IPS-20b (cell line): ENCODE results near the gene UVRAG.
"Not testable (repeated sequence)": the region's sequence is repeated elsewhere in the genome, so short reads cannot be mapped to it uniquely, and the experiment has no call there.

Source experiments
- H3K27ac ChIP-seq: one replicate; pipeline ENCODE4 v1.5.1; 2013; ENCODE audit warnings: low read length
- H3K27me3 ChIP-seq: 2 replicates; pipeline ENCODE4 v1.6.1; 2013; ENCODE audit warnings: mild to moderate bottlenecking, low read length, inconsistent platforms; ENCODE audit not compliant: insufficient read depth
- H3K36me3 ChIP-seq: 2 replicates; pipeline ENCODE4 v1.6.1; 2013; ENCODE audit warnings: low read depth, mild to moderate bottlenecking, inconsistent platforms, low read length, moderate library complexity; ENCODE audit not compliant: insufficient read depth
- H3K4me1 ChIP-seq: 2 replicates; pipeline ENCODE4 v1.6.1; 2013; ENCODE audit warnings: mild to moderate bottlenecking, control low read depth, inconsistent platforms, low read length, moderate library complexity; ENCODE audit not compliant: insufficient read depth
- H3K4me3 ChIP-seq: 2 replicates; pipeline ENCODE4 v1.5.1; 2013; ENCODE audit warnings: mild to moderate bottlenecking, low read length, inconsistent platforms
- H3K9ac ChIP-seq: 2 replicates; pipeline ENCODE4 v1.6.1; 2013; ENCODE audit warnings: low read depth, mild to moderate bottlenecking, inconsistent platforms, low read length, moderate library complexity
- H3K9me3 ChIP-seq: 2 replicates; pipeline ENCODE4 v1.6.1; 2013; ENCODE audit warnings: mild to moderate bottlenecking, low read depth, low read length, inconsistent platforms; ENCODE audit not compliant: insufficient read depth

Gene UVRAG

GRCh38 chr11:76047766-76048165 lies 232.8 kb downstream of the UVRAG start:
- H3K9me3 ChIP-seq = peaks cover 23% of the 10 kb centered on the region
- H3K4me3 ChIP-seq = no peak overlapping the region
- peaks cover 5% of the 10 kb centered on the region; the same call in 1 of the 2 replicates for H3K4me1 ChIP-seq
- no peak overlapping the region for H3K27ac ChIP-seq
- H3K9ac ChIP-seq = no peak overlapping the region
- H3K27me3 ChIP-seq = no peaks in the 10 kb centered on the region
- H3K36me3 ChIP-seq = no peaks in the 10 kb centered on the region; the same call in 1 of the 2 replicates

DNA sequence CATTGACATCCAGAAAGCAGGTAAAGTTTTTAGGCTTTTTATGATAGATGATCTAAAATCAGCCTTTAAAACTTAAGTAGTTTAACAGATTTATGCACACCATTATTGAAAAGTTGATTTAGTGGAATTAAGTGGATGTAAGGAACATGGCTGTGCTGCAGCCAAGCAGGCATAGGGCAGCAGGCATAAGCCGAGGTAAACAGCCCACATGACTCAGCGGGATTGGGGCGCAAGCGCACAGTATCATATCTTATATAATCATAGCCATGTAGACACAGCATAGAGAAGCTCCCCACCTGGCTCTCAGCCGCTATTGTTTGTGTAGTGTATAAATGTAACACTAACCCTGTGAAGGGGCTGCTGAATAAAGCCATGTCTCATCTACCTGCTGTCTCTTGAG lies 233.8 kb downstream of the UVRAG start:
- Histone ChIP-seq H3K4me3 (no peak overlapping the region), H3K36me3 (no peaks in the 10 kb centered on the region; the same call in 1 of the 2 replicates), H3K9me3 (peaks cover 23% of the 10 kb centered on the region)

DNA sequence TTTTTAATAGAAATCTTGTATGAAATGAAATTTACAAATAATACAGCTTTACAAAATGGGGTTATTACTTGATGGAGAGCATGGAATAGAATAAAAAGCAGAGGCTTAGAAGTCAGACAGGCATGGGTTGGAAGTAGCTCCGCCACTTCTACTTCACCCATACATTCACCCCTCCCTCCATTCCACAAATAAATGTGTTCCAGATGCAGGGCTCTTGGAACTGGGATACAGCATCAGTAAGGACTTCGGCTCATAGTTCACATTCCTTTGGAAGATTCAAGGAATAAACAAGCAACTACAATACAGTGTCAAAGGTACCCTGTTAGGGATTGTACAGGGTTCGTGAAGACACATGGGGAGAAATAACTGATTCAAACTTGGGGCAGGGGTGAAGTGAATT lies 234.5 kb downstream of the UVRAG start:
- Histone ChIP-seq H3K27ac (no peak overlapping the region), H3K9ac (no peak overlapping the region), H3K9me3 (peaks cover 23% of the 10 kb centered on the region), H3K4me3 (no peak overlapping the region), H3K27me3 (no peaks in the 10 kb centered on the region), H3K36me3 (no peaks in the 10 kb centered on the region; the same call in 1 of the 2 replicates), H3K4me1 (no peaks in the 10 kb centered on the region)

More for the DNA sequence above, 233.8 kb downstream of the UVRAG start:
- Histone ChIP-seq H3K4me1 (peaks cover 3% of the 10 kb centered on the region; the same call in 1 of the 2 replicates), H3K27me3 (no peaks in the 10 kb centered on the region), H3K27ac (no peak overlapping the region), H3K9ac (no peak overlapping the region)

DNA sequence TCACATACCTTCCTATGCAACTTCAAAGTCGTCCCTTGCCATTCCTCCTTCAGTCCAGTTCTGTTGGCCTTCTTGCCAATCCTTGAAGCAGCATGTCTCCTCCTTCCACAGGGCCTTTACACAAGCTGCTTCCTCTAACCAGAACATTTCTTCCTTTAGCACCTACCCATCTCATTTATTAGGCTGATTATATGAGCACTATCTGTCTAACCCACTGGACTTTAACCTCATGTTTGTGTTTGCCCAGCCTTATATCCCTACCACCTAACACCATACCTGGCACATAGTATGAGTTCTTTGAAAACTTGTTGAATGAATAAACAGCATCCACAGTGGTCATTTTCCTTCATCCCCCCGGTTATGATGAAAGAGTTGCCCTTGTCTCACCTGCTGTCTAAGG lies 236.9 kb downstream of the UVRAG start:
- Histone ChIP-seq H3K9ac (no peak overlapping the region), H3K4me3 (no peak overlapping the region), H3K27ac (no peak overlapping the region), H3K27me3 (no peaks in the 10 kb centered on the region), H3K4me1 (no peaks in the 10 kb centered on the region), H3K36me3 (no peaks in the 10 kb centered on the region; the same call in 1 of the 2 replicates), H3K9me3 (peaks cover 23% of the 10 kb centered on the region)

DNA sequence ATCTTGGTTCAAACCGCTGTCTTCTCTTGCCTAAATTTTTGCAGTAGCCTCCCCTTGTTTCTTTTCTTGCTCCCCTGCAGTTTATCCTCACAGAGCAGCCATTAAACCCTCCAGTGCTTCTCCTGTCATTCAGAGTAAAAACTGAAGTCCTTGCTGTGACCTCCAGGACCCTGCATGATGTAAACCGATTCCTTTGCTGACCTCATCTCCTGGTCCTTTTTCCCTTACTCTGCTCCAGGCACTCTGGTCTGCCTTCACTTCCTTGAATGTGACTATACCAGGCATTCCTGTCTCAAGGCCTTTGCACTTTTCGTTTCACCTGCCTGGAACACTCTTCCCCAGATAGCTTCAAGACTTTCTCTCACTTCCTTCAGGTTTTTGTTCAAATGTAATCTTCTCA lies 239.3 kb downstream of the UVRAG start:
- H3K36me3 ChIP-seq = no peaks in the 10 kb centered on the region
- no peak overlapping the region for H3K27ac ChIP-seq
- no peaks in the 10 kb centered on the region for H3K27me3 ChIP-seq
- peaks cover 5% of the 10 kb centered on the region; the same call in 1 of the 2 replicates for H3K4me1 ChIP-seq
- H3K4me3 ChIP-seq = no peak overlapping the region
- peaks cover 5% of the 10 kb centered on the region; the same call in 1 of the 2 replicates for H3K9me3 ChIP-seq
- no peak overlapping the region for H3K9ac ChIP-seq

DNA sequence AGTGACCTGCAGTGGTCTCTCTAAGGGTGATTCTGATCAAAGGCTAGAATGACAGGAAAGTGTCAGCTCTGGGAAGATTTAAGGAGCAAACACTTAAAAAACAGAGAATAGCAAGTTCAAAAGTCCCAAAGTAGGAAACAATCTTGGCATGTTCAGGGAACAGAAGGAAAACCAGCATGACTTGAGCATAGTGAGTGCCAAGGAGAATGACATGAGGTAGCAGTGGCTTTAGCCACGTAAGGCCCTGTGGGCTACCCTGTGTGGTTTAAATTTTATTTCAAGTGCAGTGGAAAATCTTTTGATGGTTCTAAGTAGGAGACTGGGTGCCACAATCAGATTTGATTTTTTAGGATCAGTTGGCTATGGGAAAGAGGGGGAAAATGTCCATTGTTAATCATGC lies 241.9 kb downstream of the UVRAG start:
- Histone ChIP-seq H3K36me3 (no peaks in the 10 kb centered on the region), H3K9me3 (no peaks in the 10 kb centered on the region), H3K4me3 (no peak overlapping the region), H3K27ac (no peak overlapping the region), H3K4me1 (peaks cover 5% of the 10 kb centered on the region; the same call in 1 of the 2 replicates), H3K9ac (no peak overlapping the region), H3K27me3 (no peaks in the 10 kb centered on the region)

DNA sequence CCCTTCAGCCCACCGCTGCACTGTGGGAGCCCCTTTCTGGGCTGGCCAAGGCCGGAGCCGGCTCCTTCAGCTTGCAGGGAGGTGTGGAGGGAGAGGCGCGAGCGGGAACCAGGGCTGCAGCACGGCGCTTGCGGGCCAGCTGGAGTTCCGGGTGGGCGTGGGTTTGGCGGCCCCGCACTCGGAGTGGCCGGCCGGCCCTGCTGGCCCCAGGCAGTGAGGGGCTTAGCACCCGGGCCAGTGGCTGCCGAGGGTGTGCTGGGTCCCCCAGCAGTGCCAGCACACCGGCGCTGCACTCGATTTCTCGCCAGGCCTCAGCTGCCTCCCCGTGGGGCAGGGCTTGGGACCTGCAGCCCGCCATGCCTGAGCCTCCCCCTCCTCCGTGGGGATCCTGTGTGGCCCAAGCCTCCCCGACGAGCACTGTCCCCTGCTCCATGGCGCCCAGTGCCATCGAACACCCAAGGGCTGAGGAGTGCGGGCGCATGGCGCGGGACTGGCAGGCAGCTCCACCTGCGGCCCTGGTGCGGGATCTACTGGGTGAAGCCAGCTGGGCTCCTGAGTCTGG lies 245.5 kb downstream of the UVRAG start:
- H3K4me1 ChIP-seq = peaks cover 28% of the 10 kb centered on the region
- H3K27me3 ChIP-seq, H3K9me3 ChIP-seq, H3K4me3 ChIP-seq, H3K36me3 ChIP-seq, H3K27ac ChIP-seq, H3K9ac ChIP-seq: not testable (repeated sequence)

DNA sequence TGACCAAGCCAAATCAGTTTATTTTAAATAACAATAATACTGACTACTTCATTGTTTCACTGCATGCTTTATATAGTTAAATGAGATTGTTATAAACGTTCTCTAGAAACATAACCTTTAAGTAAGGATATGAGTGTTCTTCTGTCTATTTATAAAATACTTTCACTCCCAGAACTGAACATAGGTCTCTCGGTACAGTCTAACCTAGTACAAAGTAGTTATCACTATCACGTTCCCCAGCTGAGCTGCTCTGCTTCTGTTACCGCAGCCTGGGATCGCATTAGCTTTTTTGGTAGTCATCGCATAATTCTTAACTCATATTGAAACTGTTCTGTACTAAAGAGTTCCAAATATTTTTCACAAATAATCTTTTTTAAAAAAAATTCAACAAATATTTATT lies 247.7 kb downstream of the UVRAG start:
- no peak overlapping the region for H3K9ac ChIP-seq
- no peak overlapping the region for H3K27ac ChIP-seq
- H3K9me3 ChIP-seq = no peaks in the 10 kb centered on the region
- no peaks in the 10 kb centered on the region for H3K27me3 ChIP-seq
- no peak overlapping the region for H3K4me3 ChIP-seq
- peaks cover 25% of the 10 kb centered on the region for H3K4me1 ChIP-seq
- H3K36me3 ChIP-seq = peaks cover 3% of the 10 kb centered on the region; the same call in 1 of the 2 replicates

DNA sequence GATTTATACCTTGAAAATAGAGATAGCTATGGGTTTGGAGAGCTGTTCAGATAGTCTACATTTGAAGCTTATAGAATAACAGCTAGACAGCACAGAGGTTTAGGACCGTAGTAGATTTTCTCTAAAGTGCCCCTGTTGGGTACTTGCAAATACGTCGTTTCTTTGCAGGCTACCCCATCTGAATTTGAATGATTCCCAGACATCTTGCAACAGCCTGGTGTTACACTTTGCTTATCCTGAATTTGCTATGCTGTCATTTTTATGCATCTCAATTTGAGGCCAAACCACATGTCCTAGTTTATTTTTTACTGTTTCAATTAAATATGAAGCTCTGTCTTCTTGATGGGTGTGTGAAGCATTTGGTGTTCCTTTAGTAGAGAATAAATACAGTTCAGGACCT lies 249.2 kb downstream of the UVRAG start:
- H3K4me3 ChIP-seq = no peak overlapping the region
- peaks cover 23% of the 10 kb centered on the region for H3K4me1 ChIP-seq

DNA sequence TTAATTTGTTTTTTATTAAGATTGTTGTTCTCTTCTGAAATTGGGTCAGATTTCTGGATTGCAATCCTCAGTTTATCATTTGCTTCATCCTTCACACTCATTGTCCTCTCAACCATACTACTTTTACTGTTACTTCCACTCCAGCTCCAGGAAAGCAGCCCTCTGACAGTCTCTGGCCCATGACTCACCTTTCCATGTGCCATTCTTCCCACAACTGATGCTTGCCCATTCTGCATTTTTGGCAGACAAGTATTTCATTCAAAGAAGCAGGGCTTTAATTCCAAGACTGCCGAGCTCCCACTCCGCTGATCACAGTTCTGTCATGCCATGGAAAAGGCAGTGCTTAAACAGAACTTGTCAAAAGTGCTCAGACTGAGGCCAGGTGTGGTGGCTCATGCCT lies 252.1 kb downstream of the UVRAG start:
- no peaks in the 10 kb centered on the region for H3K9me3 ChIP-seq
- H3K4me1 ChIP-seq = peaks cover 23% of the 10 kb centered on the region
- no peak overlapping the region for H3K9ac ChIP-seq
- no peak overlapping the region for H3K27ac ChIP-seq
- H3K27me3 ChIP-seq = no peaks in the 10 kb centered on the region
- H3K4me3 ChIP-seq = no peak overlapping the region
- peaks cover 8% of the 10 kb centered on the region for H3K36me3 ChIP-seq

More for the DNA sequence above, 249.2 kb downstream of the UVRAG start:
- H3K36me3 ChIP-seq = peaks cover 8% of the 10 kb centered on the region
- H3K27me3 ChIP-seq = no peaks in the 10 kb centered on the region
- H3K9me3 ChIP-seq = no peaks in the 10 kb centered on the region
- no peak overlapping the region for H3K27ac ChIP-seq
- H3K9ac ChIP-seq = no peak overlapping the region

GRCh38 chr11:76069001-76069400 lies 254.0 kb downstream of the UVRAG start:
- Histone ChIP-seq H3K9me3 (no peaks in the 10 kb centered on the region), H3K4me3 (no peak overlapping the region), H3K27ac (no peak overlapping the region), H3K9ac (no peak overlapping the region), H3K4me1 (peaks cover 10% of the 10 kb centered on the region), H3K27me3 (no peaks in the 10 kb centered on the region), H3K36me3 (peaks cover 8% of the 10 kb centered on the region)

DNA sequence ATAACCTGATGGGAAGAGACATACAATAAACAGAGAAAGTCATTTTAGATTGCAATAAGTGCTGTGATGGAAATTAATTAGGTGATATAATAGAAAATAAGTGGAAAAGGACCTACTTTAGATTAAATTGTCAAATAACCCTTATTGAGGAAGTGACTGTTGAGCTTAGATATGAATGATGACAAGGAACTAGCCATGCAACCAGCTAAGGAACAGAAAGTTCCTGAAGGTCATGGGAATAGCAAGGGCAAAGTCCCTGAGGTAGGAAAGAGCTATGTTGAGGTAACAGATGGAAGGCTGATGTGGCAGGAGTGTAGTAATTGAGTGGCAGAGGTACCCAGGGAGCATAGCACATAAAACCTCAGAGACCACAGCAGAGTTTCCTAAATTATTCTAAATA lies 256.1 kb downstream of the UVRAG start:
- Histone ChIP-seq H3K27ac (no peak overlapping the region), H3K36me3 (peaks cover 8% of the 10 kb centered on the region), H3K27me3 (no peaks in the 10 kb centered on the region)

More for the DNA sequence above, 256.1 kb downstream of the UVRAG start:
- Histone ChIP-seq H3K9ac (no peak overlapping the region), H3K9me3 (no peaks in the 10 kb centered on the region), H3K4me1 (no peaks in the 10 kb centered on the region), H3K4me3 (no peak overlapping the region)
